ENCODE data around the gene IRF9.

Gene IRF9

GRCh38 chr14:24126939-24127338, 34.1 kb upstream of the IRF9 start:
- H2AFZ ChIP-seq (ENCODE audit: low read length) = no peak overlapping the region
- H3K4me1 ChIP-seq (ENCODE audit: insufficient read depth, low read length, severe bottlenecking) = peaks cover 2% of the 10 kb centered on the region
- H3K79me2 ChIP-seq (ENCODE audit: insufficient read depth, low read length) = no peaks in the 10 kb centered on the region
- H4K20me1 ChIP-seq (ENCODE audit: insufficient read depth, low read length) = no peaks in the 10 kb centered on the region
- TF ChIP-seq EZH2 (IDR thresholded peaks at IDR 0.05; ENCODE audit: borderline replicate concordance, low read length) = no peak
- TF ChIP-seq, protein P1, sequence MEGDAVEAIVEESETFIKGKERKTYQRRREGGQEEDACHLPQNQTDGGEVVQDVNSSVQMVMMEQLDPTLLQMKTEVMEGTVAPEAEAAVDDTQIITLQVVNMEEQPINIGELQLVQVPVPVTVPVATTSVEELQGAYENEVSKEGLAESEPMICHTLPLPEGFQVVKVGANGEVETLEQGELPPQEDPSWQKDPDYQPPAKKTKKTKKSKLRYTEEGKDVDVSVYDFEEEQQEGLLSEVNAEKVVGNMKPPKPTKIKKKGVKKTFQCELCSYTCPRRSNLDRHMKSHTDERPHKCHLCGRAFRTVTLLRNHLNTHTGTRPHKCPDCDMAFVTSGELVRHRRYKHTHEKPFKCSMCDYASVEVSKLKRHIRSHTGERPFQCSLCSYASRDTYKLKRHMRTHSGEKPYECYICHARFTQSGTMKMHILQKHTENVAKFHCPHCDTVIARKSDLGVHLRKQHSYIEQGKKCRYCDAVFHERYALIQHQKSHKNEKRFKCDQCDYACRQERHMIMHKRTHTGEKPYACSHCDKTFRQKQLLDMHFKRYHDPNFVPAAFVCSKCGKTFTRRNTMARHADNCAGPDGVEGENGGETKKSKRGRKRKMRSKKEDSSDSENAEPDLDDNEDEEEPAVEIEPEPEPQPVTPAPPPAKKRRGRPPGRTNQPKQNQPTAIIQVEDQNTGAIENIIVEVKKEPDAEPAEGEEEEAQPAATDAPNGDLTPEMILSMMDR (IDR thresholded peaks at IDR 0.05; ENCODE audit: low read length) = no peak
- no peak overlapping the region for H3K27ac ChIP-seq (ENCODE audit: low read depth, low read length, poor library complexity, severe bottlenecking)
- no peaks in the 10 kb centered on the region for H3K27me3 ChIP-seq (ENCODE audit: insufficient read depth, low read length)
- H3K9me2 ChIP-seq (ENCODE audit: low read depth, low read length) = no peaks in the 10 kb centered on the region
- no peaks in the 10 kb centered on the region for H3K9me3 ChIP-seq (ENCODE audit: low read length)
- no peak overlapping the region for H3K4me3 ChIP-seq (ENCODE audit: low read depth, low read length, poor library complexity, severe bottlenecking)
- no peak overlapping the region for H3K9ac ChIP-seq (ENCODE audit: low read length)
- H3F3A ChIP-seq (ENCODE audit: insufficient read depth, low read length) = no peaks in the 10 kb centered on the region
- H3K4me2 ChIP-seq (ENCODE audit: low read length) = no peak overlapping the region
- peaks cover 15% of the 10 kb centered on the region for H3K36me3 ChIP-seq (ENCODE audit: insufficient read depth, low read length)

DNA sequence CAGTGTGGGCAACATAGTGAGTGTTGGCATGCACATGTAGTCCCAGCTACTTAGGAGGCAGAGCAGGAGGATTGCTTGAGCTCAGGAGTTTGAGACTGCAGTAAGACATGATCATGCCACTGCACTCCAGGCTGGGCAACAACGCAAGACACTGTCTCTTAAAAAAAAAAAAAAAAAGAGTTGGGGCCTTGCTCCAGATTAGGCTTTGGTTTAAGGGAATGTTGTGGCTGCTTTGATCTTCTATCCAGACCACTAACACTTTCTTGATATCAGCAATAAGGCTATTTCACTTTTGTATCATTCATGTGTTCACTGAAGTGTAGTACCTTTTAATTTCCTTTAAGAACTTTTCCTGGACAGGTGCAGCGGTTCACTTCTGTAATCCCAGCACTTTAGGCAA, 33.4 kb upstream of the IRF9 start:
- H3K9me3 ChIP-seq (ENCODE audit: low read length) = no peaks in the 10 kb centered on the region
- no peak overlapping the region for H2AFZ ChIP-seq (ENCODE audit: low read length)
- H3K4me1 ChIP-seq (ENCODE audit: insufficient read depth, low read length, severe bottlenecking) = peaks cover 10% of the 10 kb centered on the region
- no peak overlapping the region for H3K4me3 ChIP-seq (ENCODE audit: low read depth, low read length, poor library complexity, severe bottlenecking)
- no peak overlapping the region for H3K9ac ChIP-seq (ENCODE audit: low read length)
- TF ChIP-seq, protein P1 (IDR thresholded peaks at IDR 0.05; ENCODE audit: low read length) = no peak
- no peak for TF ChIP-seq EZH2 (IDR thresholded peaks at IDR 0.05; ENCODE audit: borderline replicate concordance, low read length)
- H3F3A ChIP-seq (ENCODE audit: insufficient read depth, low read length) = no peaks in the 10 kb centered on the region
- no peaks in the 10 kb centered on the region for H3K79me2 ChIP-seq (ENCODE audit: insufficient read depth, low read length)
- no peak overlapping the region for H3K4me2 ChIP-seq (ENCODE audit: low read length)
- peaks cover 10% of the 10 kb centered on the region for H3K36me3 ChIP-seq (ENCODE audit: insufficient read depth, low read length)
- H3K9me2 ChIP-seq (ENCODE audit: low read depth, low read length) = no peaks in the 10 kb centered on the region
- no peak overlapping the region for H3K27ac ChIP-seq (ENCODE audit: low read depth, low read length, poor library complexity, severe bottlenecking)
- no peaks in the 10 kb centered on the region for H3K27me3 ChIP-seq (ENCODE audit: insufficient read depth, low read length)
- H4K20me1 ChIP-seq (ENCODE audit: insufficient read depth, low read length) = no peaks in the 10 kb centered on the region

DNA sequence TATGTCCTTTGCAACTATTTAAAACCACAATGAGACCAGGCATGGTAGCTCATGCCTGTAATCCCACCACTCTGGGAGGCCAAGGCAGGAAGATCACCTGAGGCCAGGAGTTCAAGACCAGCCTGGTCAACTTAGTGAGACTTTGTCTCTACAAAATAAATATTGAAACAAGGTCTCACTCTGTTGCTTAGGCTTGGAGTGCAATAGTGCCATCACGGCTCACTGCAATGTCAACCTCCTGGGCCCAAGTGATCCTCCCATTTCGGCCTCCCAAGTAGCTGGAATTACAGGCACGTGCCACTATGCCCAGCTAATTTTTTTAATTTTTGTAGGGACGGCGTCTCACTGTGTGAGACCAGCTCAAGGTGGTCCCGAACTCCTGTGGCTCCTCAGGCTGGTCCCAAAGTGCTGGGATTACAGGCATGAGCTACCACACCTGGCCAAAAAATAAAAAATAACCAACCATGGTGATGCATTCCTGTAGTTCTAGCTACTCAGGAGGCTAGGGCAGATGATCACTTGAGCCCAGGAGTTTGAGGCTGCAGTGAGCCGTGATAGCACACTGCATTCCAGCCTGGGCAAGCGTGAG, 31.6 kb upstream of the IRF9 start:
- no peaks in the 10 kb centered on the region for H3K79me2 ChIP-seq (ENCODE audit: insufficient read depth, low read length)
- H4K20me1 ChIP-seq (ENCODE audit: insufficient read depth, low read length) = no peaks in the 10 kb centered on the region
- TF ChIP-seq, protein P1 (IDR thresholded peaks at IDR 0.05; ENCODE audit: low read length) = no peak
- TF ChIP-seq EZH2 (IDR thresholded peaks at IDR 0.05; ENCODE audit: borderline replicate concordance, low read length) = no peak
- H3K27me3 ChIP-seq (ENCODE audit: insufficient read depth, low read length) = no peaks in the 10 kb centered on the region
- no peak overlapping the region for H3K4me3 ChIP-seq (ENCODE audit: low read depth, low read length, poor library complexity, severe bottlenecking)
- no peak overlapping the region for H3K9ac ChIP-seq (ENCODE audit: low read length)
- no peaks in the 10 kb centered on the region for H3F3A ChIP-seq (ENCODE audit: insufficient read depth, low read length)
- H3K9me3 ChIP-seq (ENCODE audit: low read length) = no peaks in the 10 kb centered on the region
- H3K4me2 ChIP-seq (ENCODE audit: low read length) = no peak overlapping the region
- no peak overlapping the region for H3K27ac ChIP-seq (ENCODE audit: low read depth, low read length, poor library complexity, severe bottlenecking)
- no peaks in the 10 kb centered on the region for H3K9me2 ChIP-seq (ENCODE audit: low read depth, low read length)
- peaks cover 12% of the 10 kb centered on the region for H3K4me1 ChIP-seq (ENCODE audit: insufficient read depth, low read length, severe bottlenecking)
- no peak overlapping the region for H2AFZ ChIP-seq (ENCODE audit: low read length)
- H3K36me3 ChIP-seq (ENCODE audit: insufficient read depth, low read length) = no peaks in the 10 kb centered on the region

Measured in OCI-LY1 (cell line).